ENCODE measurements around the gene ERC2.

DNA sequence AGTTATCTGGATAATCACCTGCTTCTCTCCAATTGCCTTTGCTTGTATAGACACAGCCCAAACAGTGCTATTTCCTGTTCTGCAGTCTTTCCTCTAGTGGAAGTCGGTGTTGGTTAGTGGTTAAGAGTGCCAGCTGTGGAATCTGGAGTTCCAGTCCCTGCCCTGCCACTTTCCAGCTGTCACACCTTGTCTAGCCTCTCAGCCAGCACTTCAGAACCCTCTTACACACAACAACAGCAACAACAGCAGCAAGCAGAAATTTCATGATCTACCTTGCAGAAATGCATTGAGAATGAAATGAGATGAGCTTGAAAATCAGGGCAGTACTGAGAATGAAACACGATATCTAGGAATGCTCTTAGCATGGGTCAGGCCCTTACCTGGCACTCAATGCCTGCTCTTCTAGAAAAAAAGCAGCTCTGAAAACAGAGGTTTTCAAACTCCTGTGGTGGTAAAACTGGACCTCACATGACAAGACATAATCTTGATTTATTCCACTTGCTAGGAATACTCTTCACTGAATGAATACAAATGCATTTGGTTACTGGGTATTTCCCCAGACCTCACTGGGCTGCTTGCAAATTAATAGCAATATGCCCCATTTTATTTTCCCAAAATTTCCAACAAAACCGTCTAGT lies 977.9 kb downstream of the ERC2 start:
- TF ChIP-seq, protein P1, sequence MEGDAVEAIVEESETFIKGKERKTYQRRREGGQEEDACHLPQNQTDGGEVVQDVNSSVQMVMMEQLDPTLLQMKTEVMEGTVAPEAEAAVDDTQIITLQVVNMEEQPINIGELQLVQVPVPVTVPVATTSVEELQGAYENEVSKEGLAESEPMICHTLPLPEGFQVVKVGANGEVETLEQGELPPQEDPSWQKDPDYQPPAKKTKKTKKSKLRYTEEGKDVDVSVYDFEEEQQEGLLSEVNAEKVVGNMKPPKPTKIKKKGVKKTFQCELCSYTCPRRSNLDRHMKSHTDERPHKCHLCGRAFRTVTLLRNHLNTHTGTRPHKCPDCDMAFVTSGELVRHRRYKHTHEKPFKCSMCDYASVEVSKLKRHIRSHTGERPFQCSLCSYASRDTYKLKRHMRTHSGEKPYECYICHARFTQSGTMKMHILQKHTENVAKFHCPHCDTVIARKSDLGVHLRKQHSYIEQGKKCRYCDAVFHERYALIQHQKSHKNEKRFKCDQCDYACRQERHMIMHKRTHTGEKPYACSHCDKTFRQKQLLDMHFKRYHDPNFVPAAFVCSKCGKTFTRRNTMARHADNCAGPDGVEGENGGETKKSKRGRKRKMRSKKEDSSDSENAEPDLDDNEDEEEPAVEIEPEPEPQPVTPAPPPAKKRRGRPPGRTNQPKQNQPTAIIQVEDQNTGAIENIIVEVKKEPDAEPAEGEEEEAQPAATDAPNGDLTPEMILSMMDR (conservative IDR thresholded peaks at IDR 0.05 in 1 of 2, IDR thresholded peaks at IDR 0.05 in 1 of 2; ENCODE audit: extremely low read depth in 1 of 2, insufficient read depth in 1 of 2, low read depth in 1 of 2, low read length in 2 of 2) = no peak
- TF ChIP-seq EZH2 (IDR thresholded peaks at IDR 0.05; ENCODE audit: borderline replicate concordance, low read length) = no peak

Measured in mammary epithelial cell (primary cell).